Activated T-cell treated with anti-CD3 and anti-CD28 coated beads, Interleukin-2, amount 50 U/mL, for 24 hours (primary cell): ENCODE data around the gene ASPSCR1.
A peak's percentile ranks its signal among the peaks of the same experiment; 100 is the strongest.

Source experiments
- DNase-seq: peaks from one replicate; pipeline ENCODE4 v3.0.0-alpha.2; 2020
- H3K27ac Mint-ChIP-seq: 2 replicates; pipeline ENCODE4 v1.8.0; 2020; ENCODE audit warnings: mild to moderate bottlenecking, mixed read lengths
- H3K27me3 Mint-ChIP-seq: 2 replicates; pipeline ENCODE4 v1.8.0; 2020; ENCODE audit warnings: mixed read lengths
- H3K36me3 Mint-ChIP-seq: 2 replicates; pipeline ENCODE4 v1.8.0; 2020; ENCODE audit warnings: low read depth, mixed read lengths
- H3K4me1 Mint-ChIP-seq: 2 replicates; pipeline ENCODE4 v1.8.0; 2020; ENCODE audit warnings: low read depth, mixed read lengths
- H3K4me3 Mint-ChIP-seq: 2 replicates; pipeline ENCODE4 v1.8.0; 2020; ENCODE audit warnings: mild to moderate bottlenecking, moderate library complexity, mixed read lengths
- H3K9me3 Mint-ChIP-seq: 2 replicates; pipeline ENCODE4 v1.8.0; 2020; ENCODE audit warnings: mixed read lengths

The ASPSCR1 gene

DNA sequence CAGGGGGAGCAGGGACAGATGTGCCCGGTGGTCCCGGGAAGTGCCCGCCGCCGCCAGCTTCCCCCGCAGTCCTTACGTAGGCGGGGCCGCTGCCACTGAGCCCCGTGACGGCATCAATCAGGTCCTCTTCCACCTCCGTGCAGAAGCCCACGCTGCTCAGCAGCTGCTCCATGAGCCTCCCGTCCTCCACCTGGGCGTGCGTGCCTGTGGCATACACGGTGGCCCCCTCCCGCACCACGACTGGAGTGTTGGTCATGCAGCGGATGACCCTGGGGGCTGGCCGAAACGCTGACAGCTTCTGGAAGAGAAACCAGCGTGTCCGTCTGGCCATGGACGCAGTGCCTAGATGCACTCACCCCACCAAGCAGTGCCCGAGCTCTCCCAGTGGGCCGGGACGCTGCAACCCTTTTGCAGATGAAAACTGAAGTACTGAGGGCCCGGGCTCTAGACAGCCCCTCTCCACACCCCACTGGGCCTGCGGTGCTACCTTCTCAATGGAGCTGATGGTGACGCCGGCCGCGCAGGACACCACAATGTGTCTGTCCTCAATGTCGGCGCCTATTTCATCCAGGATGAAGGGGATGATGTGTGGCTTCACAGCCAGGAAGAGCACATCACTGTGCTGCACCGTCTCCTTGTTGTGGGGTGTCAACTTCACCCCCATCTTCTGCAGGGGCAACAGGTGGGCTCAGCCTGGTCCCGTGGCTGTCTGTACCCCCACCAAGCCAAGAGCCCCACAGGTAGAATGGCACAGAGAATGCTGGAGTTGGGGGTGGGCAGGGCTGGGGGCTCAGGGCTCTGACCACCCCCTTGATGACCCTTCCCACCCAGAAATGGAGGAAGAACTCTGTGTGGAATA is 42.4 kb upstream of the ASPSCR1 start:
- H3K4me3 Mint-ChIP-seq, result peak overlapping the region; percentile 90
- peaks cover 5% of the 10 kb centered on the region for H3K27me3 Mint-ChIP-seq
- H3K9me3 Mint-ChIP-seq, result no peaks in the 10 kb centered on the region
- H3K36me3 Mint-ChIP-seq, result peaks cover 42% of the 10 kb centered on the region
- no peak for DNase-seq
- no peak overlapping the region for H3K27ac Mint-ChIP-seq
- peaks cover 39% of the 10 kb centered on the region for H3K4me1 Mint-ChIP-seq

GRCh38 chr17:81935709-81936084 is 41.7 kb upstream of the ASPSCR1 start:
- peaks cover 10% of the 10 kb centered on the region for H3K27me3 Mint-ChIP-seq
- H3K4me3 Mint-ChIP-seq, result peak overlapping the region; percentile 90
- H3K27ac Mint-ChIP-seq, result peak overlapping the region; percentile 55
- DNase-seq, result no peak
- H3K4me1 Mint-ChIP-seq, result peaks cover 39% of the 10 kb centered on the region
- H3K9me3 Mint-ChIP-seq, result no peaks in the 10 kb centered on the region
- H3K36me3 Mint-ChIP-seq, result peaks cover 42% of the 10 kb centered on the region

GRCh38 chr17:81939218-81939617 is 38.2 kb upstream of the ASPSCR1 start:
- H3K36me3 Mint-ChIP-seq, result peaks cover 25% of the 10 kb centered on the region
- H3K27me3 Mint-ChIP-seq, result peaks cover 11% of the 10 kb centered on the region
- H3K4me3 Mint-ChIP-seq, result no peak overlapping the region
- H3K9me3 Mint-ChIP-seq, result no peaks in the 10 kb centered on the region
- no peak overlapping the region for H3K27ac Mint-ChIP-seq
- DNase-seq, result no peak
- peaks cover 26% of the 10 kb centered on the region for H3K4me1 Mint-ChIP-seq

DNA sequence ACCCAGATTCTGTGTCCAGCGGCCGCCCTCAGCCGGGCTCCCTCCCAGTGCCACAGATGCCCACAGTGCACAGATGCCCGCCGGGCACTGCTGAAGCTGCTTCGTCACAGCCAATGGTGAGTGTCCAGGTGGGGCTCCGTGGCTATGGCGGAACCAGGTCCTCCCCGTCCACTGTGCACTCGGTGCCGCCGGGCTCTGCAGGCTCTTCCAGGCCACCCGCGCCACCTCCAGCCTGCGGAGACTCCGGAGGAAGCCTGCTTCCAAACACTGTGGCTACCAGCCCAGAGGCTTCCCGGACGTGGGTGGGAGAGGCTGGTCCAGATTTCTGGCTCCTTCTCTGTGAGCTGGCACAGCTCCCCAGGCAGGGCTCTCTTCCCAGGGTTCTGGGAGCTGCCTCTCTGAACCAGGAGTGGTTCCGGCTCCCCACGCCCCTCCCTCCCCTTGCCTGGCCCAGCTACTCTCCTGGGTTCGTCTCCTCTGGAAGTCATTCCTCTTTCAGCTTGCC is 37.5 kb upstream of the ASPSCR1 start:
- H3K4me1 Mint-ChIP-seq, result peaks cover 24% of the 10 kb centered on the region
- no peak overlapping the region for H3K27ac Mint-ChIP-seq
- no peak overlapping the region for H3K4me3 Mint-ChIP-seq
- H3K9me3 Mint-ChIP-seq, result no peaks in the 10 kb centered on the region
- DNase-seq, result no peak
- peaks cover 11% of the 10 kb centered on the region for H3K27me3 Mint-ChIP-seq
- H3K36me3 Mint-ChIP-seq, result peaks cover 18% of the 10 kb centered on the region

GRCh38 chr17:81940538-81941483 is 36.6 kb upstream of the ASPSCR1 start:
- DNase-seq, result no peak
- Mint-ChIP-seq H3K9me3 (no peaks in the 10 kb centered on the region), H3K27me3 (peaks cover 11% of the 10 kb centered on the region), H3K4me3 (no peak overlapping the region), H3K36me3 (peaks cover 9% of the 10 kb centered on the region), H3K4me1 (peaks cover 17% of the 10 kb centered on the region), H3K27ac (no peak overlapping the region)

DNA sequence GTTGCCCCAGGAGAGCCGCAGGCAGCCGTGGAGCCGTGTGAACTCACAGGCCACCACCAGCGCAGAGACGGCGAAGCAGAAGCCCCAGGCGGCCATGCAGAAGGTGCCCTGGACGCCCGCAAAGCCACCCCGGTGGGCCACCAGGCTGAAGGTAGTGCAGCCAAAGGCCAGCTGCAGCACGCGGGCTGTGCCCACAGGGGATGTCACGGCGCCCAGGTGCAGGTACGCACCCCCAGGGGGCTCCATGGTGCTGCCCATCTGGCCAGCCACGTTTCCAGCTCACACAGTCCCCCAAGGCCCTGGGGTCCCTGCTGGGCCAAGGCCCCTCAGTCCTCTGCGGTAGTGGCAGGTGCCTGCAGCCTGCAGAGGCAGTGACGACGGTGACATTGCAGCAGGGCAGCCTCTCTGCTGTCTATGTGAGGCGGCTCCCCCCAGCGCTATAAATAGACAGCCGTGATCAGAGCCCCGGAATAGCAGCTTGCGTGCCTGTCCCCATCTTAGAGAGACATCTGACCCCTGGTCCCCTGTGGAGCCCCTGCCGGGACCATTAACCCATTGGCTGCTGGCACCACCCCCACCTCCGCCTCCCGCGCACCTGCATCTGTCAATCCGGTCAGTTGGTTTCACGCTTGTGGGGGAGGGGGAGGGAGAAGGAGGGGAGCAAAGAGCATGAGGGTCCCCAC is 35.8 kb upstream of the ASPSCR1 start:
- no peak overlapping the region for H3K27ac Mint-ChIP-seq
- no peak for DNase-seq
- H3K27me3 Mint-ChIP-seq, result peaks cover 11% of the 10 kb centered on the region

GRCh38 chr17:81942167-81942553 is 35.3 kb upstream of the ASPSCR1 start:
- Mint-ChIP-seq H3K4me1 (peaks cover 11% of the 10 kb centered on the region), H3K36me3 (no peaks in the 10 kb centered on the region), H3K27ac (no peak overlapping the region), H3K27me3 (peaks cover 11% of the 10 kb centered on the region), H3K9me3 (no peaks in the 10 kb centered on the region), H3K4me3 (no peak overlapping the region)
- DNase-seq, result no peak

More for the DNA sequence above, 35.8 kb upstream of the ASPSCR1 start:
- no peaks in the 10 kb centered on the region for H3K9me3 Mint-ChIP-seq
- no peak overlapping the region for H3K4me3 Mint-ChIP-seq
- peaks cover under 1% of the 10 kb centered on the region for H3K36me3 Mint-ChIP-seq
- peaks cover 11% of the 10 kb centered on the region for H3K4me1 Mint-ChIP-seq

DNA sequence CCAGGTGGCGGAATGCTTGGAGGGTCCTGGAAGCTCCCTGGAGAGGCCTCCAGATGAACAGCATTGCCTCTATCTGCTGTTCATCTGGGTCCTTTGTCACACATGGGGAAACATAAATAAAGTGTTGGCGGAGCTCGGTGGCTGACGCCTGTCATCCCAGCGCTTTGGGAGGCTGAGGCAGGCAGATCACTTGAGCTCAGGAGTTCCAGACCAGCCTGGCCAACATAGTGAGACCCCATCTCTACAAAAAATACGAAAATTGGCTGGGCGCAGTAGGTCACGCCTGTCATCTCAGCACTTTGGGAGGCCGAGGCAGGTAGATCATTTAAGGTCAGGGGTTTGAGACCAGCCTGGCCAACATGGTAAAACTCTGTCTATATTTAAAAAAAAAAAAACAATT is 32.6 kb upstream of the ASPSCR1 start:
- no peak for DNase-seq
- Mint-ChIP-seq H3K9me3 (no peaks in the 10 kb centered on the region), H3K27me3 (peaks cover 11% of the 10 kb centered on the region), H3K27ac (no peak overlapping the region), H3K4me1 (no peaks in the 10 kb centered on the region), H3K4me3 (no peak overlapping the region), H3K36me3 (no peaks in the 10 kb centered on the region)

- no peaks in the 10 kb centered on the region for H3K9me3 Mint-ChIP-seq
- H3K4me3 Mint-ChIP-seq, result no peak within 1 kb of the TSS
- no peaks in the 10 kb centered on the region for H3K36me3 Mint-ChIP-seq
- no peak for DNase-seq
- no peak within 1 kb of the TSS for H3K27ac Mint-ChIP-seq
- H3K4me1 Mint-ChIP-seq, result no peaks in the 10 kb centered on the region
- peaks cover 3% of the 10 kb centered on the region for H3K27me3 Mint-ChIP-seq
Measured at GRCh38 chr17:81947189-81947588, 30.2 kb upstream of the ASPSCR1 start, which contains the start of gene MYADML2. Gene MYADML2 (minus strand): TSS chr17:81947233. CDS start chr17:81941741, 5,492 bp downstream.

DNA sequence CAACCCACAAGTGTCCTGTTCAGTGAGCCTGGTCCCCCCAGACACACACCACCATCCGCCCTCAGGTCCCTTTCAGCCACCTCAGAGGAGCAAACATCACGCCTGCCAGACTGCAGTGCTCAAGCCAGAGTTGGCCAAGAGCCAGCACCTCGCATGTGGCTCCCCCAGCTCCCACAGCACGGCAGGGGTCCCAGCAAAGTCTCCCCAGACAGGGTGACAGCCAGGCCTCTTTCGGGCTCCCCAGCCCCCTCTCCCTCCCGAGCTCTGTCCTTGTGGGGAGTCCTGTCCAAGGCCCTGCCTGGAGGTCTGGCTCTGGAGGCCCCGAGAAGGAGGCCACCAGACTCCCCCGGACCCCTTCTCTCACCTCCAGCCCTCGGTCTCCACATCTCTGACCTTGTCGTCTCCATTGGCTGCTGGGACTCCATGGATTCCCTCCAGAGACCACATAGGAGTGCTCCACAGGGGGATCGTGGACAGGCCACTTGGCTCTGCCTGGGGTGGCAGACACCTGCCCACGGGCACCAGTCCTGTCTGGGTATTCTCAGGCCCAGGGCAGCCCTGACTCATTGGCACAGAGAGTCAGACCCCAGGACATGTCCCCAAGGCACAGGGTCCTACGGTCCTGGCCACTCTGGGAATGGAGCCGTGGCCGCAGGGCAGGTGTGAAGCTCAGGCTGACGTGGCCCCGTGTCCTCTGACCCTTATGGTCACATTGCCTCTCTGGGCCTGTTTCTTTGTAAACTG is 28.6 kb upstream of the ASPSCR1 start:
- H3K27ac Mint-ChIP-seq, result no peak overlapping the region
- H3K4me1 Mint-ChIP-seq, result no peaks in the 10 kb centered on the region
- no peaks in the 10 kb centered on the region for H3K9me3 Mint-ChIP-seq
- DNase-seq, result no peak
- H3K27me3 Mint-ChIP-seq, result no peaks in the 10 kb centered on the region
- H3K36me3 Mint-ChIP-seq, result no peaks in the 10 kb centered on the region
- no peak overlapping the region for H3K4me3 Mint-ChIP-seq

DNA sequence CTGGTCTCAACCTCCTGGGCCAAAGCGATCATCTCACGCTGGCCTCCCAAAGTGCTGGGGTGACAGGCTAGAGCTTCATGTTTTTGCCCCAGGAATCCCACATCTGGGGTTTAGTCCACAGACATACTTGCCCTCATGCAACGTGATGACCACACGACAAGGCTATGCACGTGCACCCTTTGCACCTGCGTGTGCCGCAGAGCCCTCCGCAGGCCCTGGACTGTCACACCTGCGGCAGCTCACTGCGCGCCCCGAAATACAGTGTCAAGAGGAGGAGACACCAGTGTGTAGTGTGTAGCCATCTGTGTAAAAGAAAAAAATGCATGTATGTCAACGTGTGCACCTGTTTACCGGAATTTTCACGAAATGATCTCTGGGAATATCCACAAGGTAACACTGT is 26.9 kb upstream of the ASPSCR1 start:
- Mint-ChIP-seq H3K27ac (no peak overlapping the region), H3K27me3 (no peaks in the 10 kb centered on the region), H3K36me3 (no peaks in the 10 kb centered on the region), H3K4me3 (no peak overlapping the region), H3K9me3 (no peaks in the 10 kb centered on the region), H3K4me1 (no peaks in the 10 kb centered on the region)
- DNase-seq, result no peak

GRCh38 chr17:81951785-81952684 is 25.4 kb upstream of the ASPSCR1 start:
- H3K36me3 Mint-ChIP-seq, result no peaks in the 10 kb centered on the region
- no peaks in the 10 kb centered on the region for H3K9me3 Mint-ChIP-seq
- no peaks in the 10 kb centered on the region for H3K4me1 Mint-ChIP-seq
- H3K27me3 Mint-ChIP-seq, result no peaks in the 10 kb centered on the region
- DNase-seq, result no peak
- no peak overlapping the region for H3K4me3 Mint-ChIP-seq
- no peak overlapping the region for H3K27ac Mint-ChIP-seq

DNA sequence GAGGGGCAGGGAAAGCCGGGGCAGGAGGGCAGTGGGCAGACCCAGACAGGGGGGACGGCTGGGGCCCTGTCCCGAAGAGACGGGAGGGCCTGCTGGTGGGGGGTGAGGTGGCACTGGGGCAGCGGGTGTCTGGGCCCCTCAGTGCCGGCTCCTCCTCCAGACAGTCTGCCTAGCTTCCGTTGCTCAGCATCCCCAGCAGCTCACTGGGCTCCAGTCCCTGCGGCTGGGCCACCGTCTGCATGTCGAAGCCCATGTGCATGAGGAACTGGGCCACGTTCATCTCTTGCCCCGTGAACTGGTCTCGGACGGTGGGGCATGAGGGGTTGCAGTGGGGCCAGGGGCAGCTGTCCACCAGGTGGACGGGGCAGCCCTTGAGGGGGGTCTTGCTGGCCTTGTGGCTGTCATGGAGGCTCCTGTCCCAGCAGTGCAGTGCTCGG is 24.6 kb upstream of the ASPSCR1 start:
- no peak for DNase-seq
- H3K27ac Mint-ChIP-seq, result no peak overlapping the region
- H3K27me3 Mint-ChIP-seq, result no peaks in the 10 kb centered on the region
- no peaks in the 10 kb centered on the region for H3K4me1 Mint-ChIP-seq
- H3K36me3 Mint-ChIP-seq, result no peaks in the 10 kb centered on the region
- no peak overlapping the region for H3K4me3 Mint-ChIP-seq
- H3K9me3 Mint-ChIP-seq, result no peaks in the 10 kb centered on the region
